Fibroblast of lung (primary cell): ENCODE data around the gene TIGD7. TPM values are rescaled to one million over a fixed set of nuclear protein-coding genes. Genes with fewer than 3 reads are reported as not detected.

ENCODE experiments used
- DNase-seq, 2 donors: peaks; one replicate each; pipeline versions ENCODE4 v3.0.0 to v3.0.0-alpha.2; 2010; ENCODE audit warnings: low read depth in 2 of 2
- H2AFZ ChIP-seq: 2 replicates; pipeline ENCODE4 v1.5.1; 2012; ENCODE audit warnings: low read length, control low read depth, inconsistent platforms
- H3K27ac ChIP-seq: 2 replicates; pipeline ENCODE4 v1.5.1; 2011; ENCODE audit warnings: low read length, control low read depth; ENCODE audit not compliant: insufficient read depth
- H3K27me3 ChIP-seq: 2 replicates; pipeline ENCODE4 v1.5.1; 2011; ENCODE audit warnings: mild to moderate bottlenecking, low read length; ENCODE audit not compliant: control insufficient read depth, insufficient read depth
- H3K36me3 ChIP-seq: 2 replicates; pipeline ENCODE4 v1.5.1; 2011; ENCODE audit warnings: low read length; ENCODE audit not compliant: control insufficient read depth, insufficient read depth
- H3K4me1 ChIP-seq: 2 replicates; pipeline ENCODE4 v1.5.1; 2011; ENCODE audit warnings: low read length; ENCODE audit not compliant: control insufficient read depth, insufficient read depth; ENCODE audit errors: extremely low read depth
- H3K4me2 ChIP-seq: 2 replicates; pipeline ENCODE4 v1.5.1; 2011; ENCODE audit warnings: low read length, control low read depth; ENCODE audit not compliant: insufficient read depth; ENCODE audit errors: extremely low read depth
- H3K4me3 ChIP-seq, 4 experiments: fragments of 200-600 bp in 1 of 4; sonication (generic) in 1 of 4; replicated peaks in 1 of 4; 2 replicates each; pipeline ENCODE4 v1.5.1; 2011 to 2016; ENCODE audit warnings: low read length in 4 of 4, low read depth in 3 of 4, mild to moderate bottlenecking in 3 of 4, control low read depth in 2 of 4, inconsistent platforms in 1 of 4, mixed read lengths in 1 of 4; ENCODE audit not compliant: insufficient read depth in 1 of 4; ENCODE audit errors: control extremely low read depth in 1 of 4
- H3K79me2 ChIP-seq: 2 replicates; pipeline ENCODE4 v1.5.1; 2012; ENCODE audit warnings: mild to moderate bottlenecking, low read length, inconsistent platforms; ENCODE audit not compliant: control insufficient read depth, insufficient read depth
- H3K9ac ChIP-seq: 2 replicates; pipeline ENCODE4 v1.5.1; 2011; ENCODE audit warnings: mild to moderate bottlenecking, low read length, control low read depth; ENCODE audit not compliant: insufficient read depth
- H3K9me3 ChIP-seq: 2 replicates; pipeline ENCODE4 v1.5.1; 2012; ENCODE audit warnings: low read depth, low read length; ENCODE audit not compliant: control insufficient read depth, insufficient read depth
- H4K20me1 ChIP-seq: 2 replicates; pipeline ENCODE4 v1.5.1; 2011; ENCODE audit warnings: low read length; ENCODE audit not compliant: control insufficient read depth, insufficient read depth; ENCODE audit errors: extremely low read depth
- CTCF ChIP-seq, 2 donors: IDR thresholded peaks in 1 of 2; conservative IDR thresholded peaks in 1 of 2; 1 replicate in 1 of 2; 2 replicates in 1 of 2; pipeline ENCODE4 v1.5.1; 2011 to 2012; ENCODE audit warnings: low read length in 2 of 2, control low read depth in 1 of 2, inconsistent platforms in 1 of 2, low read depth in 1 of 2, mild to moderate bottlenecking in 1 of 2
- EZH2 ChIP-seq: IDR thresholded peaks from 2 replicates; pipeline ENCODE4 v1.5.1; 2012; ENCODE audit warnings: low read length, control low read depth, mild to moderate bottlenecking; ENCODE audit errors: missing control alignments
- polyA plus RNA-seq, 2 donors: library from polyadenylated mRNA; depleted of rRNA in 1 of 2; stranded (reverse) in 1 of 2; unstranded in 1 of 2; fragments of >200 nt; gene quantifications; 2 replicates each; pipeline ENCODE4 v1.2.1, GENCODE V29; 2011 to 2012; ENCODE audit warnings: missing spikeins in 1 of 2
- total RNA-seq: library from RNA; depleted of rRNA; stranded (reverse); fragments of >200 nt; gene quantifications from 2 replicates; pipeline ENCODE4 v1.2.1, GENCODE V29; 2014

Gene TIGD7
- total and polyA plus RNA-seq, 2 donors (not counting 1 experiment from before 2014, with no cell fraction given), result 2.9 to 9.6 TPM

- H3K36me3 ChIP-seq, result peaks cover 5% of the 10 kb centered on the region
- H3K27me3 ChIP-seq, result no peaks in the 10 kb centered on the region
- DNase-seq, result peak in 1 of 2 donors; percentile 82
- H3K9me3 ChIP-seq, result no peaks in the 10 kb centered on the region
- H3K4me1 ChIP-seq, result peaks cover 2% of the 10 kb centered on the region
- peak overlapping the region; percentile 100 for H3K4me2 ChIP-seq
- H4K20me1 ChIP-seq, result no peaks in the 10 kb centered on the region
- peak overlapping the region; percentile 98 for H3K27ac ChIP-seq
- peaks cover 34% of the 10 kb centered on the region for H3K79me2 ChIP-seq
- peak overlapping the region; percentile 79 to 95 (median 90) for H3K4me3 ChIP-seq
- H3K9ac ChIP-seq, result peak overlapping the region; percentile 96
- no peak for TF ChIP-seq EZH2
- TF ChIP-seq CTCF (conservative IDR thresholded peaks at IDR 0.05 in 1 of 2, IDR thresholded peaks at IDR 0.05 in 1 of 2; ENCODE audit: low read depth in 1 of 2, low read length in 2 of 2), result no peak
- H2AFZ ChIP-seq, result peak overlapping the region; percentile 98
Measured at GRCh38 chr16:3282103-3282729, 23.0 kb downstream of the TIGD7 start.

- no peak overlapping the region for H2AFZ ChIP-seq
Measured at GRCh38 chr16:3281222-3281820, 23.9 kb downstream of the TIGD7 start.

GRCh38 chr16:3276679-3277078, 28.6 kb downstream of the TIGD7 start:
- no peak overlapping the region for H2AFZ ChIP-seq
- H3K4me1 ChIP-seq, result no peaks in the 10 kb centered on the region
- no peak overlapping the region for H3K4me3 ChIP-seq
- H3K9ac ChIP-seq, result no peak overlapping the region
- no peak for DNase-seq
- H3K36me3 ChIP-seq, result no peaks in the 10 kb centered on the region
- no peaks in the 10 kb centered on the region for H3K9me3 ChIP-seq
- no peaks in the 10 kb centered on the region for H3K79me2 ChIP-seq
- H4K20me1 ChIP-seq, result no peaks in the 10 kb centered on the region
- H3K27ac ChIP-seq, result no peak overlapping the region
- no peaks in the 10 kb centered on the region for H3K27me3 ChIP-seq
- no peak overlapping the region for H3K4me2 ChIP-seq
- no peak for TF ChIP-seq EZH2
- TF ChIP-seq CTCF (conservative IDR thresholded peaks at IDR 0.05 in 1 of 2, IDR thresholded peaks at IDR 0.05 in 1 of 2; ENCODE audit: low read depth in 1 of 2, low read length in 2 of 2), result no peak

More at GRCh38 chr16:3281222-3281820, 23.9 kb downstream of the TIGD7 start:
- no peak overlapping the region for H3K27ac ChIP-seq
- peaks cover 2% of the 10 kb centered on the region for H3K4me1 ChIP-seq
- TF ChIP-seq EZH2, result no peak
- TF ChIP-seq CTCF (conservative IDR thresholded peaks at IDR 0.05 in 1 of 2, IDR thresholded peaks at IDR 0.05 in 1 of 2; ENCODE audit: low read depth in 1 of 2, low read length in 2 of 2), result no peak
- no peaks in the 10 kb centered on the region for H4K20me1 ChIP-seq
- no peak for DNase-seq
- no peaks in the 10 kb centered on the region for H3K27me3 ChIP-seq
- H3K4me3 ChIP-seq, result no peak overlapping the region
- no peak overlapping the region for H3K9ac ChIP-seq
- H3K9me3 ChIP-seq, result no peaks in the 10 kb centered on the region
- H3K79me2 ChIP-seq, result peaks cover 28% of the 10 kb centered on the region
- H3K36me3 ChIP-seq, result peaks cover 2% of the 10 kb centered on the region
- no peak overlapping the region for H3K4me2 ChIP-seq
